ENCODE results near the gene DLGAP4. TPM values are rescaled to one million over a fixed set of nuclear protein-coding genes. Genes with fewer than 3 reads are reported as not detected.

DLGAP4 gene
- total RNA-seq, 4 donors from 2014 or later = 33.5 to 159 (median 56.6) TPM

- DNase-seq = no peak
- Histone ChIP-seq H3K27me3 (peaks cover 40% of the 10 kb centered on the region), H3K36me3 (no peaks in the 10 kb centered on the region), H3K9me3 (no peaks in the 10 kb centered on the region), H3K4me1 (no peaks in the 10 kb centered on the region), H3K27ac (no peak overlapping the region), H3K4me3 (no peak overlapping the region)
- WGBS, 2 donors (ENCODE audit: low coverage in 1 of 2) = 23% methylated on average over 7 of the region's 7 CpGs; no CpG with 5 or more reads in 1 of the 2 donors
- intact Hi-C loops (cut with DNase I; ENCODE audit: low total_unique reads) = no loop called here
- TF ChIP-seq POLR2AphosphoS5 (IDR thresholded peaks at IDR 0.05) = no peak
- TF ChIP-seq, protein P1, sequence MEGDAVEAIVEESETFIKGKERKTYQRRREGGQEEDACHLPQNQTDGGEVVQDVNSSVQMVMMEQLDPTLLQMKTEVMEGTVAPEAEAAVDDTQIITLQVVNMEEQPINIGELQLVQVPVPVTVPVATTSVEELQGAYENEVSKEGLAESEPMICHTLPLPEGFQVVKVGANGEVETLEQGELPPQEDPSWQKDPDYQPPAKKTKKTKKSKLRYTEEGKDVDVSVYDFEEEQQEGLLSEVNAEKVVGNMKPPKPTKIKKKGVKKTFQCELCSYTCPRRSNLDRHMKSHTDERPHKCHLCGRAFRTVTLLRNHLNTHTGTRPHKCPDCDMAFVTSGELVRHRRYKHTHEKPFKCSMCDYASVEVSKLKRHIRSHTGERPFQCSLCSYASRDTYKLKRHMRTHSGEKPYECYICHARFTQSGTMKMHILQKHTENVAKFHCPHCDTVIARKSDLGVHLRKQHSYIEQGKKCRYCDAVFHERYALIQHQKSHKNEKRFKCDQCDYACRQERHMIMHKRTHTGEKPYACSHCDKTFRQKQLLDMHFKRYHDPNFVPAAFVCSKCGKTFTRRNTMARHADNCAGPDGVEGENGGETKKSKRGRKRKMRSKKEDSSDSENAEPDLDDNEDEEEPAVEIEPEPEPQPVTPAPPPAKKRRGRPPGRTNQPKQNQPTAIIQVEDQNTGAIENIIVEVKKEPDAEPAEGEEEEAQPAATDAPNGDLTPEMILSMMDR (IDR thresholded peaks at IDR 0.05) = no peak
- TF ChIP-seq POLR2A (IDR thresholded peaks at IDR 0.05) = no peak
- no peak for TF ChIP-seq EP300 (IDR thresholded peaks at IDR 0.05; ENCODE audit: low read depth)
- in situ Hi-C loops (cut with MboI; ENCODE audit: low pct_ligation_motif_present in 1 of 4, low pct_unique_long_range_greater_than_20kb in 1 of 4, low sequenced_read_pairs in 3 of 4) = no loop called here
Observed at GRCh38 chr20:36331209-36331608, 25.1 kb downstream of the DLGAP4 start.

- 79% methylated on average over 5 of the region's 5 CpGs; no CpG with 5 or more reads in 1 of the 2 donors for WGBS, 2 donors (ENCODE audit: low coverage in 1 of 2)
- intact Hi-C loops (cut with DNase I; ENCODE audit: low total_unique reads) = no loop called here
- H3K9me3 ChIP-seq = no peaks in the 10 kb centered on the region
- peaks cover 50% of the 10 kb centered on the region for H3K27me3 ChIP-seq
- in situ Hi-C loops (cut with MboI; ENCODE audit: low pct_ligation_motif_present in 1 of 4, low pct_unique_long_range_greater_than_20kb in 1 of 4, low sequenced_read_pairs in 3 of 4) = no loop called here
- no peak overlapping the region for H3K4me3 ChIP-seq
- TF ChIP-seq POLR2AphosphoS5 (IDR thresholded peaks at IDR 0.05) (no peak), EP300 (IDR thresholded peaks at IDR 0.05; ENCODE audit: low read depth) (no peak), POLR2A (IDR thresholded peaks at IDR 0.05) (no peak)
- TF ChIP-seq, protein P1 (IDR thresholded peaks at IDR 0.05) = no peak
- DNase-seq = no peak
- no peak overlapping the region for H3K27ac ChIP-seq
- H3K4me1 ChIP-seq = no peaks in the 10 kb centered on the region
- no peaks in the 10 kb centered on the region for H3K36me3 ChIP-seq
Observed at GRCh38 chr20:36333841-36334240, 27.7 kb downstream of the DLGAP4 start.

GRCh38 chr20:36334281-36335205 is 28.4 kb downstream of the DLGAP4 start:
- Histone ChIP-seq H3K4me1 (no peaks in the 10 kb centered on the region), H3K36me3 (no peaks in the 10 kb centered on the region), H3K27ac (no peak overlapping the region), H3K27me3 (peaks cover 54% of the 10 kb centered on the region), H3K9me3 (no peaks in the 10 kb centered on the region), H3K4me3 (no peak overlapping the region)
- DNase-seq = no peak
- in situ Hi-C loops (cut with MboI; ENCODE audit: low pct_ligation_motif_present in 1 of 4, low pct_unique_long_range_greater_than_20kb in 1 of 4, low sequenced_read_pairs in 3 of 4) = no loop called here
- TF ChIP-seq, protein P1 (IDR thresholded peaks at IDR 0.05) = no peak
- intact Hi-C loops (cut with DNase I; ENCODE audit: low total_unique reads) = no loop called here
- 43 to 60% methylated on average over 6 to 20 of the region's 20 CpGs for WGBS, 2 donors (ENCODE audit: low coverage in 1 of 2)

GRCh38 chr20:36335206-36335870 is 29.2 kb downstream of the DLGAP4 start:
- intact Hi-C loops (cut with DNase I; ENCODE audit: low total_unique reads) (no loop called here), in situ Hi-C loops (cut with MboI; ENCODE audit: low pct_ligation_motif_present in 1 of 4, low pct_unique_long_range_greater_than_20kb in 1 of 4, low sequenced_read_pairs in 3 of 4) (no loop called here)
- Histone ChIP-seq H3K9me3 (no peaks in the 10 kb centered on the region), H3K36me3 (no peaks in the 10 kb centered on the region), H3K4me3 (no peak overlapping the region), H3K4me1 (no peaks in the 10 kb centered on the region), H3K27ac (no peak overlapping the region), H3K27me3 (peaks cover 54% of the 10 kb centered on the region)
- no peak for TF ChIP-seq POLR2AphosphoS5 (IDR thresholded peaks at IDR 0.05)
- no peak for TF ChIP-seq EP300 (IDR thresholded peaks at IDR 0.05; ENCODE audit: low read depth)
- TF ChIP-seq POLR2A (IDR thresholded peaks at IDR 0.05) = no peak
- TF ChIP-seq, protein P1 (IDR thresholded peaks at IDR 0.05) = no peak
- WGBS, 2 donors (ENCODE audit: low coverage in 1 of 2) = 86 to 89% methylated on average over 7 to 12 of the region's 12 CpGs
- no peak for DNase-seq
